H1 (cell line): Measurements from ENCODE around the gene TXLNB. TPM values are rescaled to one million over a fixed set of nuclear protein-coding genes. Genes with fewer than 3 reads are reported as not detected.

Experiments used
- CTCF ChIA-PET: fragments of 300-600 bp; sonication (Branson Sonifier 250); formaldehyde crosslinking; loops from one replicate; lab custom pipeline; 2021; ENCODE audit not compliant: partially characterized antibody; lab: Charles Lee
- POLR2A ChIA-PET: fragments of 300-600 bp; sonication (Branson Sonifier 250); formaldehyde crosslinking; loops from one replicate; lab custom pipeline; 2021; ENCODE audit warnings: inconsistent platforms; ENCODE audit not compliant: partially characterized antibody; lab: Charles Lee
- DNase-seq, 2 experiments: peaks; one replicate each; pipeline versions ENCODE4 v3.0.0 to v3.0.0-alpha.2; 2010 to 2022; ENCODE audit warnings: low spot score in 2 of 2, low read depth in 1 of 2, mixed read lengths in 1 of 2
- FAIRE-seq: peaks from 2 replicates; lab custom pipeline; 2011; peaks lifted over from hg19 to GRCh38; lab: Jason Lieb, UNC
- H2AFZ ChIP-seq: 2 replicates; pipeline ENCODE4 v1.8.1; 2012; ENCODE audit warnings: low read length, inconsistent platforms
- H2AK5ac ChIP-seq: 2 replicates; pipeline ENCODE4 v1.6.1; 2013; ENCODE audit warnings: low read depth, low read length
- H2BK120ac ChIP-seq: replicated peaks from 2 replicates; pipeline ENCODE3; 2013; ENCODE audit warnings: low read depth, low read length, inconsistent platforms
- H2BK12ac ChIP-seq: 2 replicates; pipeline ENCODE4 v1.6.1; 2013; ENCODE audit warnings: low read depth, low read length
- H2BK15ac ChIP-seq: 2 replicates; pipeline ENCODE4 v1.6.1; 2013; ENCODE audit warnings: low read length
- H2BK20ac ChIP-seq: 2 replicates; pipeline ENCODE4 v1.6.1; 2013; ENCODE audit warnings: low read length
- H2BK5ac ChIP-seq: 2 replicates; pipeline ENCODE4 v1.6.1; 2013; ENCODE audit warnings: low read depth, low read length
- H3K14ac ChIP-seq: 2 replicates; pipeline ENCODE4 v1.6.1; 2013; ENCODE audit warnings: inconsistent platforms; ENCODE audit not compliant: insufficient read length
- H3K18ac ChIP-seq: 2 replicates; pipeline ENCODE4 v1.6.1; 2013; ENCODE audit warnings: low read length; ENCODE audit errors: extremely low read depth
- H3K23ac ChIP-seq: 2 replicates; pipeline ENCODE4 v1.6.1; 2013; ENCODE audit warnings: inconsistent platforms; ENCODE audit not compliant: insufficient read length
- H3K23me2 ChIP-seq: 2 replicates; pipeline ENCODE4 v1.6.1; 2013; ENCODE audit warnings: low read depth, low read length
- H3K27ac ChIP-seq: 2 replicates; pipeline ENCODE4 v1.6.1; 2011; ENCODE audit warnings: low read depth, low read length, inconsistent platforms
- H3K27me3 ChIP-seq, 4 experiments: replicated peaks in 1 of 4; 1 replicate in 1 of 4; 2 replicates in 3 of 4; pipeline versions ENCODE4 v1.6.1 to v1.8.1; 2011 to 2013; ENCODE audit warnings: low read length in 3 of 4, mild to moderate bottlenecking in 3 of 4, inconsistent platforms in 2 of 4, mixed read lengths in 2 of 4, moderate library complexity in 1 of 4; ENCODE audit not compliant: control insufficient read depth in 3 of 4, insufficient read depth in 3 of 4; ENCODE audit errors: extremely low read depth in 1 of 4
- H3K36me3 ChIP-seq, 4 experiments: 2 replicates each; pipeline versions ENCODE4 v1.6.1 to v1.8.1; 2011 to 2013; ENCODE audit warnings: mild to moderate bottlenecking in 4 of 4, low read length in 3 of 4, moderate library complexity in 2 of 4, control low read depth in 1 of 4, inconsistent platforms in 1 of 4; ENCODE audit not compliant: insufficient read depth in 4 of 4, control insufficient read depth in 2 of 4
- H3K4ac ChIP-seq: replicated peaks from 2 replicates; pipeline ENCODE3; 2013; ENCODE audit warnings: low read length, low read depth, mixed read lengths, inconsistent platforms; ENCODE audit not compliant: insufficient read length
- H3K4me1 ChIP-seq, 4 experiments: replicated peaks in 1 of 4; 1 replicate in 1 of 4; 2 replicates in 3 of 4; pipeline versions ENCODE4 v1.6.1 to v1.8.1; 2011 to 2013; ENCODE audit warnings: low read length in 3 of 4, inconsistent platforms in 2 of 4, mixed read lengths in 1 of 4; ENCODE audit not compliant: insufficient read depth in 4 of 4, control insufficient read depth in 3 of 4
- H3K4me2 ChIP-seq, 2 experiments: 2 replicates each; pipeline versions ENCODE4 v1.6.1 to v1.8.1; 2011 to 2013; ENCODE audit warnings: low read depth in 2 of 2, low read length in 2 of 2, control low read depth in 1 of 2, inconsistent platforms in 1 of 2, mild to moderate bottlenecking in 1 of 2; ENCODE audit not compliant: insufficient read depth in 1 of 2
- H3K4me3 ChIP-seq, 4 experiments: fragments of 200-600, 300-600 bp in 1 of 4; sonication (generic), shearing (Covaris generic), sonication (Bioruptor Twin) in 1 of 4; 2 replicates each; pipeline versions ENCODE4 v1.5.1 to v1.8.1; 2011 to 2016; ENCODE audit warnings: low read length in 4 of 4, low read depth in 3 of 4, control low read depth in 2 of 4, inconsistent platforms in 2 of 4, mild to moderate bottlenecking in 2 of 4, mixed read lengths in 1 of 4, moderate library complexity in 1 of 4; ENCODE audit not compliant: insufficient read depth in 2 of 4; ENCODE audit errors: extremely low read depth in 1 of 4
- H3K56ac ChIP-seq: replicated peaks from 2 replicates; pipeline ENCODE3; 2013; ENCODE audit warnings: low read depth, mild to moderate bottlenecking, mixed read lengths, low read length, inconsistent platforms; ENCODE audit not compliant: insufficient read length
- H3K79me1 ChIP-seq: 2 replicates; pipeline ENCODE4 v1.6.1; 2013; ENCODE audit warnings: low read depth, low read length, control low read depth
- H3K79me2 ChIP-seq, 2 experiments: 2 replicates each; pipeline versions ENCODE4 v1.6.1 to v1.8.1; 2012 to 2013; ENCODE audit warnings: low read length in 2 of 2, mild to moderate bottlenecking in 2 of 2, inconsistent platforms in 1 of 2; ENCODE audit not compliant: insufficient read depth in 2 of 2, control insufficient read depth in 1 of 2
- H3K9ac ChIP-seq, 4 experiments: replicated peaks in 1 of 4; 1 replicate in 1 of 4; 2 replicates in 3 of 4; pipeline versions ENCODE4 v1.6.1 to v1.8.1; 2011 to 2013; ENCODE audit warnings: low read depth in 3 of 4, low read length in 3 of 4, control low read depth in 2 of 4, mild to moderate bottlenecking in 2 of 4, moderate library complexity in 2 of 4, inconsistent platforms in 1 of 4; ENCODE audit errors: extremely low read depth in 1 of 4
- H3K9me3 ChIP-seq, 2 experiments: 2 replicates each; pipeline versions ENCODE4 v1.6.1 to v1.8.1; 2012 to 2013; ENCODE audit warnings: mild to moderate bottlenecking in 2 of 2, moderate library complexity in 2 of 2, control low read depth in 1 of 2, inconsistent platforms in 1 of 2, low read depth in 1 of 2, low read length in 1 of 2, mixed read lengths in 1 of 2; ENCODE audit not compliant: insufficient read depth in 2 of 2
- H4K20me1 ChIP-seq, 2 experiments: replicated peaks in 1 of 2; 2 replicates each; pipeline versions ENCODE3 to v1.8.1; 2011 to 2013; ENCODE audit warnings: inconsistent platforms in 2 of 2, low read length in 2 of 2, mild to moderate bottlenecking in 1 of 2; ENCODE audit not compliant: insufficient read depth in 2 of 2, control insufficient read depth in 1 of 2
- H4K5ac ChIP-seq: 2 replicates; pipeline ENCODE4 v1.6.1; 2013; ENCODE audit warnings: low read length, low read depth, mixed read lengths, inconsistent platforms; ENCODE audit not compliant: insufficient read length
- H4K8ac ChIP-seq: 2 replicates; pipeline ENCODE4 v1.8.0; 2013; ENCODE audit warnings: mild to moderate bottlenecking, moderate library complexity, low read length, inconsistent platforms; ENCODE audit not compliant: insufficient read depth; ENCODE audit errors: extremely low read depth
- H4K91ac ChIP-seq: replicated peaks from 2 replicates; pipeline ENCODE3; 2013; ENCODE audit warnings: low read length, mixed read lengths, inconsistent platforms; ENCODE audit not compliant: insufficient read length
- BCL11A ChIP-seq, 2 experiments: IDR thresholded peaks; one replicate each; pipeline ENCODE4 v1.6.1; 2011; ENCODE audit warnings: low read depth in 2 of 2, low read length in 2 of 2, mild to moderate bottlenecking in 2 of 2
- POU5F1 ChIP-seq: IDR thresholded peaks from 2 replicates; pipeline ENCODE4 v1.6.1; 2011; ENCODE audit warnings: low read depth, mild to moderate bottlenecking, low read length, moderate library complexity
- SIRT6 ChIP-seq: IDR thresholded peaks from one replicate; pipeline ENCODE4 v1.7.1; 2012; ENCODE audit warnings: low read length, inconsistent platforms
- TCF12 ChIP-seq: IDR thresholded peaks from 2 replicates; pipeline ENCODE4 v1.6.1; 2011; ENCODE audit warnings: low read depth, mild to moderate bottlenecking, low read length
- WGBS, 2 experiments: shearing (Covaris generic) in 1 of 2; methylation state at CpG; one replicate each; pipeline versions ENCODE4 v1.1.6 to v1.1.7; 2013 to 2015; ENCODE audit warnings: low lambda C conversion rate in 2 of 2, mixed read lengths in 2 of 2, inconsistent platforms in 1 of 2, low coverage in 1 of 2, missing lambda C conversion rate in 1 of 2; ENCODE audit not compliant: insufficient replicate concordance in 2 of 2, insufficient coverage in 1 of 2, insufficient read length in 1 of 2; ENCODE audit errors: extremely low coverage in 1 of 2, missing lambda C conversion rate in 1 of 2; 5-methylcytosine and 5-hydroxymethylcytosine counted together
- polyA plus RNA-seq, 7 experiments: library from polyadenylated mRNA; depleted of rRNA in 3 of 7; stranded (reverse) in 5 of 7; unstranded in 2 of 7; fragments of >200 nt in 5 of 7; fragments of 200-250 nt in 2 of 7; gene quantifications; 1 replicate in 5 of 7; 2 replicates in 1 of 7; 4 replicates in 1 of 7; pipeline versions ENCODE4 v1.2.1 to v1.2.3, GENCODE V29; 2011 to 2013; ENCODE audit warnings: missing spikeins in 2 of 7, mixed read lengths in 2 of 7
- total RNA-seq: library from RNA; stranded (reverse); fragmentation: NEBNext Ultra II Directional; extraction: Animal tissue kit (Norgen Biotek cat#: 25700); gene quantifications from 2 replicates; pipeline ENCODE4 v1.2.1, GENCODE V29; 2021
- TF ChIP-seq, protein P1 (sequence below): IDR thresholded peaks from 2 replicates; pipeline ENCODE4 v1.6.1; 2012; ENCODE audit warnings: inconsistent platforms
- TF ChIP-seq, protein P2 (sequence below): IDR thresholded peaks from 2 replicates; pipeline ENCODE4 v1.6.1; 2011; ENCODE audit warnings: low read length, improper control_type of control experiment
- TF ChIP-seq, protein P3 (sequence below), 3 experiments: IDR thresholded peaks; 1 replicate in 2 of 3; 2 replicates in 1 of 3; pipeline versions ENCODE4 v1.5.1 to v1.6.1; 2011; ENCODE audit warnings: low read length in 3 of 3, mild to moderate bottlenecking in 3 of 3, inconsistent platforms in 2 of 3, low read depth in 1 of 3, moderate library complexity in 1 of 3; ENCODE audit not compliant: insufficient read depth in 1 of 3; ENCODE audit errors: control extremely low read depth in 1 of 3

Gene TXLNB
- total and polyA plus RNA-seq, 2 of the 8 experiments (the other 6 are each of a cell fraction or from before 2014, with no cell fraction given), result 0.05 to 0.17 TPM

DNA sequence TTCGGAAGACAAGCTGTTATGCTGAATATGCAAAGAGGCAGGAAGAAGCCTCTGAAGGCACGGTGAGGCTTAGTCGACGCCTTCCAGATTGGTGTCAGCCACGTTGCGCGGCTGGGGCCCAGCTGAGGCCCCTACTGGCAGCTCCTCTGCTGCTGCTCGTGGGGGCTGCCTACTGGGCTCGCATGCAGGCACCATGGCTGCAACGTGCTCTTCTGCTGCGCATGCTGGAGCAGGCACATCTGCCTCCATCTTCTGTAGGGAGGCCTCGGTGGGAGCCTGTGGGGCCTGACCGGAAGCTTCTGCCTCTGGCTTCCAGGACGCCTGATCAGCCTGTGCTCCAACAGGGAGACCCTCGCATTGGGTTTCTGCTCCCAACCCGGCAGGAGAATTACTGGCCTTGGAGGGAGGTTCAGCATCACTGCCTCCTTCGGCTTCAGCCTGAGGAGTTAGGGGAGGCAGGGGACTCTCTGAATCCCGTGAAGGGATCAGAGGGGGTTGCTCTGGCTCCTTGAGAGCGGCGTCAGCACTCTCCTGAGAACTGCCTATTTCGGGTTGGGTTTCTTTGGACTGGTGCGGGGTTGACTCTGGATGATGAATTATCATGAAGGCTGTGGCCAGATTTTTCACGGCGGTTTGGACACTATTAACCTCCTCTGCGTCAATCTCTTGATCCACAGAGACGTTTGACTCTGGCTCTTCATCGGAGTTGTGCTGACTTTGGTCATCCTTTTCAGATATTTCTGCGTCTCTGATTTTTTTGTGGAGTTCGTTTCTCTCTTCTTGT lies 49.1 kb downstream of the TXLNB start:
- Histone ChIP-seq H4K8ac (no peak overlapping the region), H4K20me1 (no peaks in the 10 kb centered on the region), H3K4me3 (no peak overlapping the region), H3K23me2 (no peaks in the 10 kb centered on the region), H2BK12ac (no peak overlapping the region), H3K4ac (no peak overlapping the region), H3K18ac (no peak overlapping the region), H3K23ac (no peak overlapping the region), H3K56ac (no peak overlapping the region), H3K79me2 (no peaks in the 10 kb centered on the region), H2AK5ac (no peak overlapping the region), H3K14ac (no peak overlapping the region), H2BK15ac (no peak overlapping the region), H3K4me1 (no peaks in the 10 kb centered on the region; a peak in 1 of 7 replicates), H3K27me3 (peaks cover 0 to 1% (median 0%) of the 10 kb centered on the region in 4 experiments; a peak in 1 of 7 replicates), H3K9ac (no peak overlapping the region), H3K36me3 (no peaks in the 10 kb centered on the region), H2BK120ac (no peak overlapping the region), H2BK20ac (no peak overlapping the region), H2BK5ac (no peak overlapping the region), H3K9me3 (no peaks in the 10 kb centered on the region), H4K91ac (no peak overlapping the region), H2AFZ (no peak overlapping the region), H3K27ac (no peak overlapping the region), H3K4me2 (no peak overlapping the region), H4K5ac (no peak overlapping the region), H3K79me1 (no peaks in the 10 kb centered on the region)
- ChIA-PET POLR2A (no interaction called here), CTCF (interaction anchor here (0.6 to 1.8 kb wide), 5 partner anchors 8 to 1105 kb away, joined by 3 to 5 read pairs (median 4); no protein-coding TSS in a partner anchor)
- no peak for DNase-seq
- FAIRE-seq, result no peak
- 90% methylated on average over 27 of the region's 29 CpGs; no CpG with 5 or more reads in 1 of the 2 experiments for WGBS, 2 experiments
- TF ChIP-seq, protein P1, sequence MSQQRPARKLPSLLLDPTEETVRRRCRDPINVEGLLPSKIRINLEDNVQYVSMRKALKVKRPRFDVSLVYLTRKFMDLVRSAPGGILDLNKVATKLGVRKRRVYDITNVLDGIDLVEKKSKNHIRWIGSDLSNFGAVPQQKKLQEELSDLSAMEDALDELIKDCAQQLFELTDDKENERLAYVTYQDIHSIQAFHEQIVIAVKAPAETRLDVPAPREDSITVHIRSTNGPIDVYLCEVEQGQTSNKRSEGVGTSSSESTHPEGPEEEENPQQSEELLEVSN, result peak; percentile 54
- TF ChIP-seq POU5F1 (no peak), SIRT6 (no peak), TCF12 (no peak), BCL11A (IDR thresholded peaks at IDR 0.05; ENCODE audit: low read depth in 2 of 2, low read length in 2 of 2) (no peak)
- TF ChIP-seq, protein P2, sequence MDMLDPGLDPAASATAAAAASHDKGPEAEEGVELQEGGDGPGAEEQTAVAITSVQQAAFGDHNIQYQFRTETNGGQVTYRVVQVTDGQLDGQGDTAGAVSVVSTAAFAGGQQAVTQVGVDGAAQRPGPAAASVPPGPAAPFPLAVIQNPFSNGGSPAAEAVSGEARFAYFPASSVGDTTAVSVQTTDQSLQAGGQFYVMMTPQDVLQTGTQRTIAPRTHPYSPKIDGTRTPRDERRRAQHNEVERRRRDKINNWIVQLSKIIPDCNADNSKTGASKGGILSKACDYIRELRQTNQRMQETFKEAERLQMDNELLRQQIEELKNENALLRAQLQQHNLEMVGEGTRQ, result no peak
- TF ChIP-seq, protein P3, sequence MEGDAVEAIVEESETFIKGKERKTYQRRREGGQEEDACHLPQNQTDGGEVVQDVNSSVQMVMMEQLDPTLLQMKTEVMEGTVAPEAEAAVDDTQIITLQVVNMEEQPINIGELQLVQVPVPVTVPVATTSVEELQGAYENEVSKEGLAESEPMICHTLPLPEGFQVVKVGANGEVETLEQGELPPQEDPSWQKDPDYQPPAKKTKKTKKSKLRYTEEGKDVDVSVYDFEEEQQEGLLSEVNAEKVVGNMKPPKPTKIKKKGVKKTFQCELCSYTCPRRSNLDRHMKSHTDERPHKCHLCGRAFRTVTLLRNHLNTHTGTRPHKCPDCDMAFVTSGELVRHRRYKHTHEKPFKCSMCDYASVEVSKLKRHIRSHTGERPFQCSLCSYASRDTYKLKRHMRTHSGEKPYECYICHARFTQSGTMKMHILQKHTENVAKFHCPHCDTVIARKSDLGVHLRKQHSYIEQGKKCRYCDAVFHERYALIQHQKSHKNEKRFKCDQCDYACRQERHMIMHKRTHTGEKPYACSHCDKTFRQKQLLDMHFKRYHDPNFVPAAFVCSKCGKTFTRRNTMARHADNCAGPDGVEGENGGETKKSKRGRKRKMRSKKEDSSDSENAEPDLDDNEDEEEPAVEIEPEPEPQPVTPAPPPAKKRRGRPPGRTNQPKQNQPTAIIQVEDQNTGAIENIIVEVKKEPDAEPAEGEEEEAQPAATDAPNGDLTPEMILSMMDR (IDR thresholded peaks at IDR 0.05; ENCODE audit: control extremely low read depth in 1 of 3, insufficient read depth in 1 of 3, low read depth in 1 of 3, low read length in 3 of 3), result no peak
